Measurements from ENCODE around the gene PRSS57. TPM values are rescaled to one million over a fixed set of nuclear protein-coding genes. Genes with fewer than 3 reads are reported as not detected.
A peak's percentile ranks its signal among the peaks of the same experiment; 100 is the strongest.

PRSS57 gene
- total and polyA plus RNA-seq, 2 of the 4 experiments (the other 2 are of a cell fraction), result not detected

DNA sequence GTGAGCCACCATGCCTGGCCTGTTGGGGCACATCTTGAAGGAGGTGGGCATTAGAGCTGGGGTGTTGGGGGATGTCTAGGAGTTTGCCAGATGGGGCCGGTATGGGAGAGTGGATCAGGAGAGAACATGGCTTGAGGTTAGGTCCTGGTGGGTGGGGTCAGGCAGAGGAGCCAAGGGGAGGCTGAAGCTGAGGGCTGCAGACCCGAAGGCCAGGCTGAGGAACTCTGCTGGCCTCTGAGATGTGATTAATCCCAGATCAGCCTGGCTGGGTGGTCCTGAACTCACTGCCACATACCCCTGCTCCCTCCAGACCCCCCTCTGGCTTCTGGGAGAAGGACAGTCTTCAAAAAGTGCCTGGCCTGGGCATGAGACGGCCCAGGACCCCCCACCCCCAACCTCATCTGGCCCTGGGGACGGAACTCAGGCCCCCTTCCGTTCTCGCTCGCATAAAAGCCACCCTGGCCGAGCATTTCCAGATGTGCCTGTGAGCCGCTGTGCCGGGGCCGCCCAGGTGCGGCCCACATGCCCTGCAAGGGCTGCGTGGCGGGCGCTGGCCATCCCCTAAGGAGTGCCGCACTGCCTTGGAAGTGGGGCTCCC is 16.4 kb downstream of the PRSS57 start:
- H3K14ac ChIP-seq (replicated peaks; ENCODE audit: low read depth, low read length), result no peak overlapping the region
- no peak overlapping the region; the same call in 1 of the 2 replicates for H3K4ac ChIP-seq (ENCODE audit: low read depth, low read length)
- no peak overlapping the region for H2BK120ac ChIP-seq (ENCODE audit: low read depth, low read length)
- H2AK9ac ChIP-seq (replicated peaks; ENCODE audit: low read depth, low read length, poor library complexity), result peak overlapping the region; percentile 96
- no peak for ATAC-seq (ENCODE audit: low read depth)
- ChIA-PET POLR2A (ENCODE audit: unreplicated experiment) (no interaction called here), CTCF (no interaction called here)
- no peak overlapping the region for H2BK5ac ChIP-seq (ENCODE audit: low read depth, low read length, poor library complexity, severe bottlenecking)
- peak overlapping the region; percentile 52 for H3K4me2 ChIP-seq (ENCODE audit: low read depth, low read length)
- H4K91ac ChIP-seq (ENCODE audit: insufficient read depth, low read depth, low read length), result no peak overlapping the region
- H3K27ac ChIP-seq (ENCODE audit: insufficient read depth, low read length), result peak overlapping the region; percentile 78; the same call in 1 of the 2 replicates
- in situ Hi-C loops (cut with MboI; ENCODE audit: low sequenced_read_pairs) (no loop called here), intact Hi-C loops (cut with micrococcal nuclease) (no loop called here), dilution Hi-C loops (cut with HindIII; ENCODE audit: low sequenced_read_pairs, unreplicated experiment) (no loop called here)
- H2BK20ac ChIP-seq (ENCODE audit: low read depth, low read length), result no peak overlapping the region
- H2BK15ac ChIP-seq (ENCODE audit: low read depth, low read length), result no peak overlapping the region
- H4K5ac ChIP-seq (ENCODE audit: low read depth, low read length), result no peak overlapping the region
- H2AFZ ChIP-seq (replicated peaks; ENCODE audit: low read length, poor library complexity), result peak overlapping the region; percentile 19
- no peak for TF ChIP-seq CHD1 (IDR thresholded peaks at IDR 0.05; ENCODE audit: low read depth, low read length)
- no peak for TF ChIP-seq SMC3 (IDR thresholded peaks at IDR 0.05; ENCODE audit: low read depth, low read length)
- TF ChIP-seq, protein P1, sequence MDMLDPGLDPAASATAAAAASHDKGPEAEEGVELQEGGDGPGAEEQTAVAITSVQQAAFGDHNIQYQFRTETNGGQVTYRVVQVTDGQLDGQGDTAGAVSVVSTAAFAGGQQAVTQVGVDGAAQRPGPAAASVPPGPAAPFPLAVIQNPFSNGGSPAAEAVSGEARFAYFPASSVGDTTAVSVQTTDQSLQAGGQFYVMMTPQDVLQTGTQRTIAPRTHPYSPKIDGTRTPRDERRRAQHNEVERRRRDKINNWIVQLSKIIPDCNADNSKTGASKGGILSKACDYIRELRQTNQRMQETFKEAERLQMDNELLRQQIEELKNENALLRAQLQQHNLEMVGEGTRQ (IDR thresholded peaks at IDR 0.05; ENCODE audit: low read depth, low read length), result no peak
- TF ChIP-seq NFE2L2 (IDR thresholded peaks at IDR 0.05; ENCODE audit: low read depth, low read length), result no peak
- H3K18ac ChIP-seq (ENCODE audit: low read depth, low read length), result no peak overlapping the region
- H3K9ac ChIP-seq (ENCODE audit: low read depth, low read length), result peak overlapping the region; percentile 62
- no TSS peak for BruUV-seq (replicated peaks)
- peaks cover 18% of the 10 kb centered on the region for H4K20me1 ChIP-seq (ENCODE audit: insufficient read depth, low read length)
- peaks cover 13 to 51% of the 10 kb centered on the region in 2 experiments; a peak in 3 of 4 replicates for H3K79me1 ChIP-seq (ENCODE audit: low read depth in 1 of 2, low read length in 2 of 2)
- H3K4me1 ChIP-seq (ENCODE audit: control insufficient read depth, insufficient read depth, low read length), result peaks cover 18% of the 10 kb centered on the region
- peak overlapping the region; percentile 46; the same call in 1 of the 2 replicates for H3K23ac ChIP-seq (ENCODE audit: low read depth, low read length)
- H3K9me3 ChIP-seq (ENCODE audit: control insufficient read depth, insufficient read depth, low read length), result no peaks in the 10 kb centered on the region
- 87% methylated on average over 9 of the region's 16 CpGs; no CpG with 5 or more reads in 1 of the 2 experiments for WGBS, 2 experiments (ENCODE audit: extremely low coverage in 2 of 2, insufficient read length in 1 of 2)
- peaks cover 12% of the 10 kb centered on the region for H3K9me1 ChIP-seq (ENCODE audit: insufficient read depth, low read length)
- no peaks in the 10 kb centered on the region for H3K27me3 ChIP-seq (ENCODE audit: control insufficient read depth, insufficient read depth, low read length)
- no peak overlapping the region for H3K4me3 ChIP-seq (ENCODE audit: insufficient read depth, low read depth, low read length)
- no peak overlapping the region for H3K56ac ChIP-seq (ENCODE audit: extremely low read depth, insufficient read depth, low read length)
- H3K36me3 ChIP-seq (ENCODE audit: control insufficient read depth, insufficient read depth, low read length), result peaks cover 2% of the 10 kb centered on the region; the same call in 1 of the 2 replicates
- peak overlapping the region in 1 of 2 experiments; percentile 69; a peak in 1 of 4 replicates for H4K8ac ChIP-seq (ENCODE audit: low read depth in 2 of 2, low read length in 2 of 2)
- H2AK5ac ChIP-seq (ENCODE audit: low read depth, low read length), result peak overlapping the region; percentile 61; the same call in 1 of the 2 replicates
- no peak for DNase-seq

All from IMR-90 (cell line).